Tibial nerve (tissue), 4 donors: ENCODE results near the gene CRYBG1.

Experiments
- EP300 ChIP-seq, 2 donors: sonication (generic); formaldehyde crosslinking; IDR thresholded peaks; one replicate each; pipeline ENCODE4 v1.6.1; 2017; ENCODE audit warnings: antibody characterized with exemption in 2 of 2, mild to moderate bottlenecking in 1 of 2
- POLR2A ChIP-seq, 2 donors: fragments of 450-650 bp; IDR thresholded peaks; one replicate each; pipeline ENCODE4 v1.6.1; 2017; ENCODE audit warnings: antibody characterized with exemption in 2 of 2, mild to moderate bottlenecking in 2 of 2, moderate library complexity in 2 of 2
- TF ChIP-seq, protein P1 (sequence below), 5 experiments: fragments of 200-600 bp in 3 of 5; fragments of 450-650 bp in 2 of 5; sonication (generic) in 3 of 5; IDR thresholded peaks; one replicate each; pipeline ENCODE4 v1.5.1; 2016 to 2019; ENCODE audit warnings: antibody characterized with exemption in 5 of 5, mild to moderate bottlenecking in 3 of 5, moderate library complexity in 2 of 5

DNA sequence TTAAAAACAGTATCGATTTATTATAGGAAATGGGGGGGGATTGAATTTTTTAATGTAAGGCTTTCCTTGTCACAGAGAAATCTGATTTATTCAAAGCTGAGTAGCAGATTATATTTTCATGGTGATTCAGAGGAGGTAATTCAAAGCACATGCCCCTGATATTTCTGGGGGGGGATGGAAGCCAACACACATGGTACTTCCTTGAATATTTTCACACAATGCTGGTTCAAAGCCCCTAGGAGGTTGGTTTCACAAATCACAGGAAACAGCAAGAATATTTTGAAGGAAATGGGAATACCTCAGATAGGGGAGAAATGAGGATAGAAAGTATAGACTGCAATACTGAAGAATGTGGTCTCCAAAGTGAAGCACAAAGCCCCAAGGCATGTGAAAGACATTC, 170.0 kb downstream of the CRYBG1 start:
- TF ChIP-seq EP300 (IDR thresholded peaks at IDR 0.05): no peak
- TF ChIP-seq, protein P1, sequence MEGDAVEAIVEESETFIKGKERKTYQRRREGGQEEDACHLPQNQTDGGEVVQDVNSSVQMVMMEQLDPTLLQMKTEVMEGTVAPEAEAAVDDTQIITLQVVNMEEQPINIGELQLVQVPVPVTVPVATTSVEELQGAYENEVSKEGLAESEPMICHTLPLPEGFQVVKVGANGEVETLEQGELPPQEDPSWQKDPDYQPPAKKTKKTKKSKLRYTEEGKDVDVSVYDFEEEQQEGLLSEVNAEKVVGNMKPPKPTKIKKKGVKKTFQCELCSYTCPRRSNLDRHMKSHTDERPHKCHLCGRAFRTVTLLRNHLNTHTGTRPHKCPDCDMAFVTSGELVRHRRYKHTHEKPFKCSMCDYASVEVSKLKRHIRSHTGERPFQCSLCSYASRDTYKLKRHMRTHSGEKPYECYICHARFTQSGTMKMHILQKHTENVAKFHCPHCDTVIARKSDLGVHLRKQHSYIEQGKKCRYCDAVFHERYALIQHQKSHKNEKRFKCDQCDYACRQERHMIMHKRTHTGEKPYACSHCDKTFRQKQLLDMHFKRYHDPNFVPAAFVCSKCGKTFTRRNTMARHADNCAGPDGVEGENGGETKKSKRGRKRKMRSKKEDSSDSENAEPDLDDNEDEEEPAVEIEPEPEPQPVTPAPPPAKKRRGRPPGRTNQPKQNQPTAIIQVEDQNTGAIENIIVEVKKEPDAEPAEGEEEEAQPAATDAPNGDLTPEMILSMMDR (IDR thresholded peaks at IDR 0.05): no peak
- no peak for TF ChIP-seq POLR2A (IDR thresholded peaks at IDR 0.05)
